ENCODE data around the gene NID1.
"Not testable (repeated sequence)": the region's sequence is repeated elsewhere in the genome, so short reads cannot be mapped to it uniquely, and the experiment has no call there.

NID1 gene

GRCh38 chr1:235992868-235993267 is 72.0 kb downstream of the NID1 start:
- DNase-seq, result no peak

- no peak for DNase-seq
These were observed 72.5 kb downstream of the NID1 start for GRCh38 chr1:235992346-235992745.

GRCh38 chr1:235990330-235990795 is 74.5 kb downstream of the NID1 start:
- DNase-seq, result no peak

GRCh38 chr1:235989105-235989504 is 75.8 kb downstream of the NID1 start:
- no peak for DNase-seq

GRCh38 chr1:235986869-235987268 is 78.0 kb downstream of the NID1 start:
- DNase-seq, result no peak

GRCh38 chr1:235984041-235984825 is 80.7 kb downstream of the NID1 start:
- DNase-seq, result no peak

GRCh38 chr1:235980976-235981375 is 83.9 kb downstream of the NID1 start:
- DNase-seq, result no peak

GRCh38 chr1:235979716-235980333 is 85.1 kb downstream of the NID1 start:
- DNase-seq, result no peak

- DNase-seq, result no peak
These were observed 85.7 kb downstream of the NID1 start for GRCh38 chr1:235979176-235979575.

GRCh38 chr1:235976490-235976889 is 88.4 kb downstream of the NID1 start:
- no peak for DNase-seq

GRCh38 chr1:235974616-235975015 is 90.3 kb downstream of the NID1 start:
- no peak for DNase-seq

- DNase-seq, result not testable (repeated sequence)
These were observed 92.2 kb downstream of the NID1 start for GRCh38 chr1:235972691-235973090.

GRCh38 chr1:235972311-235972689 is 92.6 kb downstream of the NID1 start:
- DNase-seq, result no peak

GRCh38 chr1:235971571-235972310 is 93.1 kb downstream of the NID1 start:
- DNase-seq, result peak; percentile 6 to 74

GRCh38 chr1:235971020-235971419 is 93.9 kb downstream of the NID1 start:
- no peak for DNase-seq

- DNase-seq, result no peak
These were observed 96.1 kb downstream of the NID1 start for GRCh38 chr1:235968831-235969230.

GRCh38 chr1:235966134-235966533 is 98.8 kb downstream of the NID1 start:
- not testable (repeated sequence) for DNase-seq

GRCh38 chr1:235960809-235961208 is 104.1 kb downstream of the NID1 start:
- DNase-seq, result no peak

- DNase-seq, result no peak
These were observed 106.9 kb downstream of the NID1 start for GRCh38 chr1:235958021-235958420.

- DNase-seq, result no peak
These were observed 109.1 kb downstream of the NID1 start for GRCh38 chr1:235955777-235956176.

GRCh38 chr1:235954306-235955283 is 110.3 kb downstream of the NID1 start:
- DNase-seq, result no peak

- DNase-seq, result peak in 1 of 2 experiments; percentile 40
These were observed 111.1 kb downstream of the NID1 start for GRCh38 chr1:235953801-235954200.
